Spleen (tissue), 7 donors: ENCODE measurements around the gene GNG7.
"Not testable (repeated sequence)": the region's sequence is repeated elsewhere in the genome, so short reads cannot be mapped to it uniquely, and the experiment has no call there.

Source experiments
- POLR2A ChIP-seq, 3 donors: fragments of 450-650 bp; IDR thresholded peaks; one replicate each; pipeline ENCODE4 v1.5.1; 2017; ENCODE audit warnings: antibody characterized with exemption in 3 of 3, mild to moderate bottlenecking in 1 of 3
- POLR2AphosphoS5 ChIP-seq, 3 donors: sonication (generic); formaldehyde crosslinking; IDR thresholded peaks; one replicate each; pipeline ENCODE4 v1.5.1; 2017; ENCODE audit warnings: antibody characterized with exemption in 3 of 3
- TF ChIP-seq, protein P1 (sequence below), 11 experiments: fragments of 200-600 bp in 7 of 11; fragments of 450-650 bp in 4 of 11; sonication (generic) in 4 of 11; IDR thresholded peaks in 8 of 11; conservative IDR thresholded peaks in 3 of 11; 1 replicate in 7 of 11; 2 replicates in 4 of 11; pipeline versions ENCODE4 v1.4.0 to v1.8.0; 2016 to 2021; ENCODE audit warnings: antibody characterized with exemption in 11 of 11, inconsistent platforms in 4 of 11, mild to moderate bottlenecking in 1 of 11
- donor health status: DM: no; HTN: no; CAD: no; lungs with moderate emphysema.
- donor health status: DM: no; HTN: no; CAD: no.
- donor health status: DM: no; HTN: no; CAD: no.

DNA sequence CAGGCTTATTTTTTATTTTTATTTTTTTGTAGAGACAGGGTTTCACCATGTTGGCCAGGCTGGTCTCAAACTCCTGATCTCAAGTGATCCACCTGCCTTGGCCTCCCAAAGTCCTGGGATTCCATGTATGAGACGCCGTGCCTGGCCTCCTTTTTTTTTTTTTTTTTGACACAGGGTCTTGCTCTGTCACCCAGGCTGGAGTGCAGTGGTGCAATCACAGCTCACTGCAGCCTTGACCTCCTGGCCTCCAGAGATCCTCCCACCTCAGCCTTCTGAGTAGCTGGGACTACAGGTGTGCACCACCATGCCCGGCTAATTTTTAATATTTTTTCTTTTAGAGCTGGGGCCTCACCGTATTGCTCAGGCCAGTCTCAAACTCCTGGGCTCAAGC is 159.4 kb downstream of the GNG7 start:
- TF ChIP-seq, protein P1, sequence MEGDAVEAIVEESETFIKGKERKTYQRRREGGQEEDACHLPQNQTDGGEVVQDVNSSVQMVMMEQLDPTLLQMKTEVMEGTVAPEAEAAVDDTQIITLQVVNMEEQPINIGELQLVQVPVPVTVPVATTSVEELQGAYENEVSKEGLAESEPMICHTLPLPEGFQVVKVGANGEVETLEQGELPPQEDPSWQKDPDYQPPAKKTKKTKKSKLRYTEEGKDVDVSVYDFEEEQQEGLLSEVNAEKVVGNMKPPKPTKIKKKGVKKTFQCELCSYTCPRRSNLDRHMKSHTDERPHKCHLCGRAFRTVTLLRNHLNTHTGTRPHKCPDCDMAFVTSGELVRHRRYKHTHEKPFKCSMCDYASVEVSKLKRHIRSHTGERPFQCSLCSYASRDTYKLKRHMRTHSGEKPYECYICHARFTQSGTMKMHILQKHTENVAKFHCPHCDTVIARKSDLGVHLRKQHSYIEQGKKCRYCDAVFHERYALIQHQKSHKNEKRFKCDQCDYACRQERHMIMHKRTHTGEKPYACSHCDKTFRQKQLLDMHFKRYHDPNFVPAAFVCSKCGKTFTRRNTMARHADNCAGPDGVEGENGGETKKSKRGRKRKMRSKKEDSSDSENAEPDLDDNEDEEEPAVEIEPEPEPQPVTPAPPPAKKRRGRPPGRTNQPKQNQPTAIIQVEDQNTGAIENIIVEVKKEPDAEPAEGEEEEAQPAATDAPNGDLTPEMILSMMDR (IDR thresholded peaks at IDR 0.05 in 8 of 11, conservative IDR thresholded peaks at IDR 0.05 in 3 of 11), result not testable (repeated sequence)
- not testable (repeated sequence) for TF ChIP-seq POLR2A, POLR2AphosphoS5 (IDR thresholded peaks at IDR 0.05)
